Body of pancreas (tissue), 4 donors: ENCODE data around the gene MOGAT2. TPM values are rescaled to one million over a fixed set of nuclear protein-coding genes. Genes with fewer than 3 reads are reported as not detected.

Experiments used
- ATAC-seq: fragments of 150-250 bp; one replicate; pipeline ENCODE4 v1.9.1; 2016
- DNase-seq, 4 donors: peaks; one replicate each; pipeline ENCODE4 v3.0.0-alpha.2; 2019
- H3K27ac ChIP-seq, 4 donors: fragments of 200-600 bp; sonication (generic); 1 replicate in 3 of 4; 2 replicates in 1 of 4; pipeline versions ENCODE4 v1.5.1 to v1.6.1; 2016 to 2019; ENCODE audit warnings: mild to moderate bottlenecking in 1 of 4, mixed read lengths in 1 of 4, moderate library complexity in 1 of 4
- H3K27me3 ChIP-seq, 2 donors: fragments of 200-600 bp; sonication (generic); one replicate each; pipeline ENCODE4 v1.6.0; 2016; ENCODE audit warnings: mild to moderate bottlenecking in 1 of 2
- H3K36me3 ChIP-seq, 2 donors: fragments of 200-600 bp; sonication (generic); replicated peaks in 1 of 2; 2 replicates each; pipeline ENCODE4 v1.5.1; 2016; ENCODE audit warnings: low read depth in 2 of 2; ENCODE audit not compliant: insufficient read depth in 1 of 2
- H3K4me1 ChIP-seq: fragments of 200-600 bp; sonication (generic); one replicate; pipeline ENCODE4 v1.6.0; 2016
- H3K4me3 ChIP-seq, 2 donors: fragments of 200-600 bp; sonication (generic); 1 replicate in 1 of 2; 2 replicates in 1 of 2; pipeline ENCODE4 v1.5.1; 2016 to 2019
- H3K9me3 ChIP-seq, 3 donors: fragments of 200-600 bp; sonication (generic); 1 replicate in 2 of 3; 2 replicates in 1 of 3; pipeline ENCODE4 v1.5.1; 2016
- CTCF ChIP-seq, 7 experiments: fragments of 450-650 bp in 4 of 7; fragments of 200-600 bp in 3 of 7; sonication (generic) in 3 of 7; IDR thresholded peaks; one replicate each; pipeline ENCODE4 v1.5.1; 2016 to 2019; ENCODE audit warnings: antibody characterized with exemption in 7 of 7
- POLR2A ChIP-seq, 3 donors: fragments of 450-650 bp; IDR thresholded peaks; one replicate each; pipeline ENCODE4 v1.6.1; 2016; ENCODE audit warnings: antibody characterized with exemption in 3 of 3, mild to moderate bottlenecking in 2 of 3
- WGBS, 2 donors: methylation state at CpG; one replicate each; pipeline ENCODE4 v1.1.5; 2017; 5-methylcytosine and 5-hydroxymethylcytosine counted together
- intact Hi-C: fragments of 100-400 bp; cut with DNase I; formaldehyde crosslinking; loops from one replicate; pipeline ENCODE4 v1.15.1; 2023
- total RNA-seq, 2 donors: library from RNA; depleted of rRNA; stranded (reverse); fragments of >200 nt; gene quantifications; one replicate each; pipeline ENCODE4 v1.1.0, GENCODE V29; 2016

The MOGAT2 gene
- total RNA-seq, 2 donors from 2014 or later = not detected

- no peaks in the 10 kb centered on the region for H3K27me3 ChIP-seq
- TF ChIP-seq CTCF (IDR thresholded peaks at IDR 0.05) (no peak), POLR2A (IDR thresholded peaks at IDR 0.05) (no peak)
- H3K4me3 ChIP-seq = no peak overlapping the region
- no peak for DNase-seq
- no peaks in the 10 kb centered on the region for H3K36me3 ChIP-seq
- no peak for ATAC-seq
- H3K4me1 ChIP-seq = no peaks in the 10 kb centered on the region
- no peaks in the 10 kb centered on the region for H3K9me3 ChIP-seq
- WGBS, 2 donors = 69 to 85% methylated on average over 4 of the region's 4 CpGs
- H3K27ac ChIP-seq = no peak overlapping the region
- intact Hi-C loops = no loop called here
Measured at GRCh38 chr11:75691804-75692203, 25.8 kb upstream of the MOGAT2 start.

GRCh38 chr11:75697906-75698581, 19.6 kb upstream of the MOGAT2 start:
- no peak overlapping the region for H3K27ac ChIP-seq
- intact Hi-C loops = no loop called here
- ATAC-seq (no peak), DNase-seq (no peak)
- H3K4me1 ChIP-seq = no peaks in the 10 kb centered on the region
- WGBS, 2 donors = 73 to 80% methylated on average over 4 of the region's 4 CpGs
- H3K36me3 ChIP-seq = no peaks in the 10 kb centered on the region
- H3K27me3 ChIP-seq = no peaks in the 10 kb centered on the region
- TF ChIP-seq CTCF (IDR thresholded peaks at IDR 0.05) = no peak
- no peak for TF ChIP-seq POLR2A (IDR thresholded peaks at IDR 0.05)
- no peaks in the 10 kb centered on the region for H3K9me3 ChIP-seq
- no peak overlapping the region for H3K4me3 ChIP-seq

- intact Hi-C loops = no loop called here
- Histone ChIP-seq H3K27me3 (no peaks in the 10 kb centered on the region), H3K4me1 (peaks cover under 1% of the 10 kb centered on the region), H3K9me3 (no peaks in the 10 kb centered on the region), H3K27ac (no peak overlapping the region), H3K4me3 (no peak overlapping the region), H3K36me3 (no peaks in the 10 kb centered on the region)
- DNase-seq = no peak
- ATAC-seq = no peak
- WGBS, 2 donors = 71 to 96% methylated on average over 2 of the region's 2 CpGs
- no peak for TF ChIP-seq POLR2A (IDR thresholded peaks at IDR 0.05)
- no peak for TF ChIP-seq CTCF (IDR thresholded peaks at IDR 0.05)
Measured at GRCh38 chr11:75700940-75701339, 16.7 kb upstream of the MOGAT2 start.

- ATAC-seq (no peak), DNase-seq (no peak)
- H3K27me3 ChIP-seq = no peaks in the 10 kb centered on the region
- H3K4me1 ChIP-seq = peaks cover 3% of the 10 kb centered on the region
- H3K36me3 ChIP-seq = no peaks in the 10 kb centered on the region
- H3K27ac ChIP-seq = no peak overlapping the region
- 79 to 80% methylated on average over 7 of the region's 7 CpGs for WGBS, 2 donors
- no peaks in the 10 kb centered on the region for H3K9me3 ChIP-seq
- no peak overlapping the region for H3K4me3 ChIP-seq
- TF ChIP-seq POLR2A (IDR thresholded peaks at IDR 0.05) (no peak), CTCF (IDR thresholded peaks at IDR 0.05) (no peak)
- intact Hi-C loops = no loop called here
Measured at GRCh38 chr11:75703695-75704237, 13.9 kb upstream of the MOGAT2 start.

GRCh38 chr11:75705541-75705940, 12.1 kb upstream of the MOGAT2 start:
- no peaks in the 10 kb centered on the region for H3K27me3 ChIP-seq
- H3K36me3 ChIP-seq = no peaks in the 10 kb centered on the region
- no peak for TF ChIP-seq CTCF (IDR thresholded peaks at IDR 0.05)
- no peak for TF ChIP-seq POLR2A (IDR thresholded peaks at IDR 0.05)
- intact Hi-C loops = no loop called here
- no peak for ATAC-seq
- H3K9me3 ChIP-seq = no peaks in the 10 kb centered on the region
- H3K27ac ChIP-seq = no peak overlapping the region
- 85 to 86% methylated on average over 3 of the region's 3 CpGs for WGBS, 2 donors
- no peak overlapping the region for H3K4me3 ChIP-seq
- no peak for DNase-seq
- H3K4me1 ChIP-seq = peaks cover 3% of the 10 kb centered on the region
